HuH-7 (cell line): ENCODE measurements around the gene STIMATE.

Experiments
- DNase-seq: peaks from one replicate; pipeline ENCODE4 v3.0.0; 2011; ENCODE audit warnings: low spot score

The STIMATE gene

GRCh38 chr3:52841211-52841980 lies 56.0 kb downstream of the STIMATE start:
- no peak for DNase-seq

- DNase-seq: no peak
Measured at GRCh38 chr3:52839892-52840545, 57.3 kb downstream of the STIMATE start.

- no peak for DNase-seq
Measured at GRCh38 chr3:52839268-52839575, 58.1 kb downstream of the STIMATE start.

GRCh38 chr3:52838561-52839267 lies 58.6 kb downstream of the STIMATE start:
- DNase-seq: no peak

GRCh38 chr3:52836986-52837385 lies 60.4 kb downstream of the STIMATE start:
- DNase-seq: no peak

- no peak for DNase-seq
Measured at GRCh38 chr3:52836471-52836845, 60.9 kb downstream of the STIMATE start.

- DNase-seq: no peak
Measured at GRCh38 chr3:52835766-52836470, 61.4 kb downstream of the STIMATE start.

GRCh38 chr3:52834871-52835501 lies 62.4 kb downstream of the STIMATE start, which contains the start of gene MUSTN1:
MUSTN1 (minus strand) TSS chr3:52835019; CDS start chr3:52834948, 71 bp downstream.
- DNase-seq: no peak

- no peak for DNase-seq
Measured at GRCh38 chr3:52833202-52833601, 64.1 kb downstream of the STIMATE start.

GRCh38 chr3:52831500-52832301 lies 65.6 kb downstream of the STIMATE start:
- DNase-seq: no peak

- no peak for DNase-seq
Measured at GRCh38 chr3:52830535-52831258, 66.7 kb downstream of the STIMATE start, which contains the start of gene ITIH4. ITIH4 (minus strand) TSS chr3:52830672; CDS start chr3:52830642, 30 bp downstream.

- no peak for DNase-seq
Measured at GRCh38 chr3:52829906-52830463, 67.4 kb downstream of the STIMATE start.

GRCh38 chr3:52829482-52829881 lies 67.9 kb downstream of the STIMATE start:
- DNase-seq: no peak

- DNase-seq: peak; percentile 43
Measured at GRCh38 chr3:52827866-52828376, 69.4 kb downstream of the STIMATE start.

- DNase-seq: no peak
Measured at GRCh38 chr3:52827441-52827840, 69.9 kb downstream of the STIMATE start.

GRCh38 chr3:52824037-52824436 lies 73.3 kb downstream of the STIMATE start:
- DNase-seq: no peak

- no peak for DNase-seq
Measured at GRCh38 chr3:52822363-52822762, 75.0 kb downstream of the STIMATE start.

GRCh38 chr3:52820736-52821135 lies 76.6 kb downstream of the STIMATE start:
- peak; percentile 63 for DNase-seq

GRCh38 chr3:52819936-52820335 lies 77.4 kb downstream of the STIMATE start:
- DNase-seq: no peak

- DNase-seq: no peak
Measured at GRCh38 chr3:52817860-52818259, 79.5 kb downstream of the STIMATE start.
